Measurements from ENCODE around the gene ASPG. TPM values are rescaled to one million over a fixed set of nuclear protein-coding genes. Genes with fewer than 3 reads are reported as not detected.

ASPG gene
- total and polyA plus RNA-seq, 2 donors (not counting 1 experiment from before 2014, with no cell fraction given) = not detected

- Histone ChIP-seq H3K4me2 (ENCODE audit: extremely low read depth, insufficient read depth, low read length) (no peak overlapping the region), H3K27me3 (ENCODE audit: control insufficient read depth, insufficient read depth, low read length) (no peaks in the 10 kb centered on the region), H3K4me1 (ENCODE audit: control insufficient read depth, extremely low read depth, insufficient read depth, low read length) (no peaks in the 10 kb centered on the region), H2AFZ (ENCODE audit: low read length) (no peak overlapping the region), H3K4me3 (replicated peaks in 1 of 4; ENCODE audit: control extremely low read depth in 1 of 4, insufficient read depth in 1 of 4, low read depth in 3 of 4, low read length in 4 of 4) (no peak overlapping the region), H4K20me1 (ENCODE audit: control insufficient read depth, extremely low read depth, insufficient read depth, low read length) (no peaks in the 10 kb centered on the region), H3K9me3 (ENCODE audit: control insufficient read depth, insufficient read depth, low read depth, low read length) (no peaks in the 10 kb centered on the region), H3K79me2 (ENCODE audit: control insufficient read depth, insufficient read depth, low read length) (no peaks in the 10 kb centered on the region), H3K9ac (ENCODE audit: insufficient read depth, low read length) (no peak overlapping the region), H3K27ac (ENCODE audit: insufficient read depth, low read length) (no peak overlapping the region), H3K36me3 (ENCODE audit: control insufficient read depth, insufficient read depth, low read length) (no peaks in the 10 kb centered on the region)
- no peak for DNase-seq (ENCODE audit: low read depth in 2 of 2)
- TF ChIP-seq EZH2 (IDR thresholded peaks at IDR 0.05; ENCODE audit: low read length, missing control alignments) = no peak
- no peak for TF ChIP-seq CTCF (conservative IDR thresholded peaks at IDR 0.05 in 1 of 2, IDR thresholded peaks at IDR 0.05 in 1 of 2; ENCODE audit: low read depth in 1 of 2, low read length in 2 of 2)
Observed at GRCh38 chr14:104040539-104040938, 45.0 kb upstream of the ASPG start.

GRCh38 chr14:104041430-104042104, 43.9 kb upstream of the ASPG start:
- TF ChIP-seq EZH2 (IDR thresholded peaks at IDR 0.05; ENCODE audit: low read length, missing control alignments) (no peak), CTCF (conservative IDR thresholded peaks at IDR 0.05 in 1 of 2, IDR thresholded peaks at IDR 0.05 in 1 of 2; ENCODE audit: low read depth in 1 of 2, low read length in 2 of 2) (no peak)
- Histone ChIP-seq H3K36me3 (ENCODE audit: control insufficient read depth, insufficient read depth, low read length) (no peaks in the 10 kb centered on the region), H3K9ac (ENCODE audit: insufficient read depth, low read length) (no peak overlapping the region), H4K20me1 (ENCODE audit: control insufficient read depth, extremely low read depth, insufficient read depth, low read length) (no peaks in the 10 kb centered on the region), H3K4me3 (replicated peaks in 1 of 4; ENCODE audit: control extremely low read depth in 1 of 4, insufficient read depth in 1 of 4, low read depth in 3 of 4, low read length in 4 of 4) (no peak overlapping the region), H3K9me3 (ENCODE audit: control insufficient read depth, insufficient read depth, low read depth, low read length) (no peaks in the 10 kb centered on the region), H3K27ac (ENCODE audit: insufficient read depth, low read length) (no peak overlapping the region), H3K79me2 (ENCODE audit: control insufficient read depth, insufficient read depth, low read length) (no peaks in the 10 kb centered on the region), H3K4me2 (ENCODE audit: extremely low read depth, insufficient read depth, low read length) (no peak overlapping the region), H3K4me1 (ENCODE audit: control insufficient read depth, extremely low read depth, insufficient read depth, low read length) (no peaks in the 10 kb centered on the region), H2AFZ (ENCODE audit: low read length) (no peak overlapping the region), H3K27me3 (ENCODE audit: control insufficient read depth, insufficient read depth, low read length) (no peaks in the 10 kb centered on the region)
- DNase-seq (ENCODE audit: low read depth in 2 of 2) = no peak

- TF ChIP-seq CTCF (conservative IDR thresholded peaks at IDR 0.05 in 1 of 2, IDR thresholded peaks at IDR 0.05 in 1 of 2; ENCODE audit: low read depth in 1 of 2, low read length in 2 of 2) = no peak
- no peak for TF ChIP-seq EZH2 (IDR thresholded peaks at IDR 0.05; ENCODE audit: low read length, missing control alignments)
- H3K36me3 ChIP-seq (ENCODE audit: control insufficient read depth, insufficient read depth, low read length) = no peaks in the 10 kb centered on the region
- no peak overlapping the region for H3K4me2 ChIP-seq (ENCODE audit: extremely low read depth, insufficient read depth, low read length)
- H3K4me3 ChIP-seq (replicated peaks in 1 of 4; ENCODE audit: control extremely low read depth in 1 of 4, insufficient read depth in 1 of 4, low read depth in 3 of 4, low read length in 4 of 4) = no peak overlapping the region
- no peak for DNase-seq (ENCODE audit: low read depth in 2 of 2)
- H3K27ac ChIP-seq (ENCODE audit: insufficient read depth, low read length) = no peak overlapping the region
- no peak overlapping the region for H2AFZ ChIP-seq (ENCODE audit: low read length)
- H3K79me2 ChIP-seq (ENCODE audit: control insufficient read depth, insufficient read depth, low read length) = no peaks in the 10 kb centered on the region
- no peaks in the 10 kb centered on the region for H4K20me1 ChIP-seq (ENCODE audit: control insufficient read depth, extremely low read depth, insufficient read depth, low read length)
- H3K9me3 ChIP-seq (ENCODE audit: control insufficient read depth, insufficient read depth, low read depth, low read length) = no peaks in the 10 kb centered on the region
- H3K4me1 ChIP-seq (ENCODE audit: control insufficient read depth, extremely low read depth, insufficient read depth, low read length) = no peaks in the 10 kb centered on the region
- no peaks in the 10 kb centered on the region for H3K27me3 ChIP-seq (ENCODE audit: control insufficient read depth, insufficient read depth, low read length)
- H3K9ac ChIP-seq (ENCODE audit: insufficient read depth, low read length) = no peak overlapping the region
Observed at GRCh38 chr14:104044016-104044415, 41.5 kb upstream of the ASPG start.
